HG03432 (cell line): Measurements from ENCODE around the gene SMIM31.

Source experiments
- ATAC-seq: cut with Tn5 transposase; IDR thresholded peaks from one replicate; pipeline ENCODE4 v1.9.1; 2021; ENCODE audit warnings: mild to moderate bottlenecking, moderate library complexity; ENCODE audit not compliant: unreplicated experiment

Gene SMIM31

GRCh38 chr4:164753873-164754488, at the start of gene SMIM31:
Gene SMIM31 (plus strand): TSS chr4:164754131. CDS start chr4:164770444, 16,313 bp downstream.
- no peak for ATAC-seq

- ATAC-seq, result no peak
Measured at GRCh38 chr4:164706675-164707074, 47.3 kb upstream of the SMIM31 start.

- ATAC-seq, result peak; percentile 78
Measured at GRCh38 chr4:164716901-164717300, 37.0 kb upstream of the SMIM31 start.

- ATAC-seq, result no peak
Measured at GRCh38 chr4:164718827-164719226, 35.1 kb upstream of the SMIM31 start.

- peak; percentile 53 for ATAC-seq
Measured at GRCh38 chr4:164725066-164725465, 28.9 kb upstream of the SMIM31 start.

- ATAC-seq, result no peak
Measured at GRCh38 chr4:164730705-164731393, 23.1 kb upstream of the SMIM31 start.

GRCh38 chr4:164731827-164732474, 22.0 kb upstream of the SMIM31 start:
- ATAC-seq, result peak; percentile 77

GRCh38 chr4:164734484-164734883, 19.4 kb upstream of the SMIM31 start:
- ATAC-seq, result peak; percentile 59

- no peak for ATAC-seq
Measured at GRCh38 chr4:164748375-164748774, 5.6 kb upstream of the SMIM31 start.

GRCh38 chr4:164755432-164755831, 1.5 kb downstream of the SMIM31 start:
- no peak for ATAC-seq

- no peak for ATAC-seq
Measured at GRCh38 chr4:164756686-164757085, 2.8 kb downstream of the SMIM31 start.

GRCh38 chr4:164761241-164761640, 7.3 kb downstream of the SMIM31 start:
- ATAC-seq, result no peak

GRCh38 chr4:164761746-164762275, 7.9 kb downstream of the SMIM31 start:
- ATAC-seq, result no peak

- ATAC-seq, result no peak
Measured at GRCh38 chr4:164765096-164765495, 11.2 kb downstream of the SMIM31 start.

GRCh38 chr4:164765833-164766232, 11.9 kb downstream of the SMIM31 start:
- ATAC-seq, result no peak

- ATAC-seq, result peak; percentile 72
Measured at GRCh38 chr4:164768516-164768915, 14.6 kb downstream of the SMIM31 start.

GRCh38 chr4:164770010-164770724, 16.2 kb downstream of the SMIM31 start:
- ATAC-seq, result no peak

- ATAC-seq, result no peak
Measured at GRCh38 chr4:164771088-164771487, 17.2 kb downstream of the SMIM31 start.

GRCh38 chr4:164772076-164772475, 18.1 kb downstream of the SMIM31 start:
- ATAC-seq, result no peak

GRCh38 chr4:164779080-164779479, 25.1 kb downstream of the SMIM31 start:
- ATAC-seq, result no peak

GRCh38 chr4:164779811-164780216, 25.9 kb downstream of the SMIM31 start:
- ATAC-seq, result peak; percentile 76
